Duodenal mucosa (tissue), 2 donors: Measurements from ENCODE around the gene PPP2R1B.

Experiments
- H3K27ac ChIP-seq: one replicate; pipeline ENCODE4 v1.7.0; 2013; ENCODE audit warnings: low read depth, low read length
- H3K27me3 ChIP-seq, 2 donors: one replicate each; pipeline ENCODE4 v1.7.0; 2013; ENCODE audit warnings: low read length in 2 of 2, control low read depth in 1 of 2; ENCODE audit not compliant: insufficient read depth in 2 of 2, control insufficient read depth in 1 of 2
- H3K36me3 ChIP-seq, 2 donors: one replicate each; pipeline ENCODE4 v1.7.0; 2013; ENCODE audit warnings: low read length in 2 of 2, control low read depth in 1 of 2; ENCODE audit not compliant: insufficient read depth in 2 of 2, control insufficient read depth in 1 of 2
- H3K4me1 ChIP-seq, 2 donors: one replicate each; pipeline ENCODE4 v1.7.0; 2013; ENCODE audit warnings: low read length in 2 of 2, control low read depth in 1 of 2; ENCODE audit not compliant: insufficient read depth in 2 of 2, control insufficient read depth in 1 of 2
- H3K4me3 ChIP-seq, 2 donors: one replicate each; pipeline ENCODE4 v1.7.0; 2013; ENCODE audit warnings: low read length in 2 of 2, low read depth in 1 of 2
- H3K9ac ChIP-seq, 2 donors: one replicate each; pipeline ENCODE4 v1.7.0; 2013; ENCODE audit warnings: low read length in 2 of 2, low read depth in 1 of 2
- H3K9me3 ChIP-seq, 2 donors: one replicate each; pipeline ENCODE4 v1.7.0; 2013; ENCODE audit warnings: low read length in 2 of 2, control low read depth in 1 of 2; ENCODE audit not compliant: control insufficient read depth in 1 of 2

The PPP2R1B gene

DNA sequence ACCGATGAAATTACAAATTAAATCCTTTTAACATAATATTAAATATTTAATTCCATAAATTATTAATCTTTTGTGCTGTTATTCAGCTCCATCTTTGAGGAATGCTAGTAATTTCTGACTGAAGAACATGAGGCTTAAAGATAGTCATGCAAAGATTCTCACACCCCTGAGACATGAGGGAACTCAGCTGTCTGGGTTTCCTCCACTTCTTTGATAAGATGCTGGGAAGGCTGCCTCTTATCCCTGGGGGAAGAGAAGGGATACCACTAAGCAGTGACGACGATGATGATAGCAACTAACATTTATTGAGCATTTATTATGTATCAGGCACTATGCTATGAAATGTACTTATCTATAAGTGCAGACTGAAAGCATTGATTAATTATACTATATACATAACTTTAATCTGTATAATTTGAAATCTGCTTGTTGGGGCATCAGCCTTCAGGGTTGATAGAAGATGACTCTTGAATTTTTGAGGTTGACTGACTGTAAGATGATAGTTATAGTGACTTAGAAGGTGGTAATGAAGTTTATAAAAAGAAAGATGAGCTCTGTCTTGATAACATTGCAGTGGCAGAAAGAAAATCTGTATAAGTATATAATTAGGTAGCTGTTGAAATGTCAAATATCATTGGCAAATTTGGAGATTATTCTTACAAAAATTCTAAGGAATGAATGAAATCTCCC is 85.6 kb downstream of the PPP2R1B start:
- Histone ChIP-seq H3K9ac (no peak overlapping the region), H3K4me1 (no peaks in the 10 kb centered on the region), H3K4me3 (no peak overlapping the region), H3K27ac (no peak overlapping the region), H3K36me3 (peaks cover 0 to 4% of the 10 kb centered on the region in 2 donors), H3K9me3 (no peaks in the 10 kb centered on the region), H3K27me3 (no peaks in the 10 kb centered on the region)
